ENCODE measurements around the gene PKHD1.

PKHD1 gene, protein sequence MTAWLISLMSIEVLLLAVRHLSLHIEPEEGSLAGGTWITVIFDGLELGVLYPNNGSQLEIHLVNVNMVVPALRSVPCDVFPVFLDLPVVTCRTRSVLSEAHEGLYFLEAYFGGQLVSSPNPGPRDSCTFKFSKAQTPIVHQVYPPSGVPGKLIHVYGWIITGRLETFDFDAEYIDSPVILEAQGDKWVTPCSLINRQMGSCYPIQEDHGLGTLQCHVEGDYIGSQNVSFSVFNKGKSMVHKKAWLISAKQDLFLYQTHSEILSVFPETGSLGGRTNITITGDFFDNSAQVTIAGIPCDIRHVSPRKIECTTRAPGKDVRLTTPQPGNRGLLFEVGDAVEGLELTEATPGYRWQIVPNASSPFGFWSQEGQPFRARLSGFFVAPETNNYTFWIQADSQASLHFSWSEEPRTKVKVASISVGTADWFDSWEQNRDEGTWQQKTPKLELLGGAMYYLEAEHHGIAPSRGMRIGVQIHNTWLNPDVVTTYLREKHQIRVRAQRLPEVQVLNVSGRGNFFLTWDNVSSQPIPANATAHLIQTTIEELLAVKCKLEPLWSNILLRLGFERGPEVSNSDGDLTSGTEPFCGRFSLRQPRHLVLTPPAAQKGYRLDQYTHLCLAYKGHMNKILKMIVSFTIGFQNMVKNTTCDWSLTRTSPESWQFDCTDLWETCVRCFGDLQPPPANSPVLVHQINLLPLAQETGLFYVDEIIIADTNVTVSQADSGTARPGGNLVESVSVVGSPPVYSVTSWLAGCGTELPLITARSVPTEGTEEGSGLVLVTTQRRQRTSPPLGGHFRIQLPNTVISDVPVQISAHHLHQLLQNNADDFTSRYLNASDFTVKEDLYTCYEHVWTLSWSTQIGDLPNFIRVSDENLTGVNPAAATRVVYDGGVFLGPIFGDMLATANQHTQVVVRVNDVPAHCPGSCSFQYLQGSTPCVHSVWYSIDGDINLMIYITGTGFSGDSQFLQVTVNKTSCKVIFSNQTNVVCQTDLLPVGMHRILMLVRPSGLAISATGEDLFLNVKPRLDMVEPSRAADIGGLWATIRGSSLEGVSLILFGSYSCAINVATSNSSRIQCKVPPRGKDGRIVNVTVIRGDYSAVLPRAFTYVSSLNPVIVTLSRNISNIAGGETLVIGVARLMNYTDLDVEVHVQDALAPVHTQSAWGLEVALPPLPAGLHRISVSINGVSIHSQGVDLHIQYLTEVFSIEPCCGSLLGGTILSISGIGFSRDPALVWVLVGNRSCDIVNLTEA (N-terminal part only)

DNA sequence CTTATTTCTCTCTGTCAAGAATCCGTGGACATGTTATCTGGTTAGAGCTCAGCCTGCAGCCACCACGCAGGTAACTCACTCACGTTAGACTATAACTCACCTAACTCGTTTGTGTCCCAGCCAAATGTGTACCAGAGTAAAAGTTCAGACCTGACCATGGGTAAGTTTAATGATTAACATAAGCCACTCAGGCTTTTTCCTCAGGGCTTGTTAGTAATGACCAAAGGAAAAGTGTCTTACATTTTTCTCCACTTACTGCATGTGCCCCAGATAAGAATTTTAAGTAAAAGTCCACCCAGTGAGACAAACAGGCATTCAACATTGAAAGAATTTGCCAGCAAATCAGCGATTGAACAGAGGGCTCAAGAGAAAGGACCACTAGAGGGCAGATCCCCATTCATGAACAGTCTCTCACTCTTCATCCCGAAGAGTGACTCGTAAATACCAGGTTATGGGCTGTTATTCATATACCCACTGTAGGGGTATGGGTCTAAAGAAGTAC lies at the start of gene PKHD1:
PKHD1 (minus strand) TSS at position 116 of the 502 bp plus-strand sequence. CDS start 2,680 bp downstream, outside the sequence.
- DNase-seq: no peak

DNA sequence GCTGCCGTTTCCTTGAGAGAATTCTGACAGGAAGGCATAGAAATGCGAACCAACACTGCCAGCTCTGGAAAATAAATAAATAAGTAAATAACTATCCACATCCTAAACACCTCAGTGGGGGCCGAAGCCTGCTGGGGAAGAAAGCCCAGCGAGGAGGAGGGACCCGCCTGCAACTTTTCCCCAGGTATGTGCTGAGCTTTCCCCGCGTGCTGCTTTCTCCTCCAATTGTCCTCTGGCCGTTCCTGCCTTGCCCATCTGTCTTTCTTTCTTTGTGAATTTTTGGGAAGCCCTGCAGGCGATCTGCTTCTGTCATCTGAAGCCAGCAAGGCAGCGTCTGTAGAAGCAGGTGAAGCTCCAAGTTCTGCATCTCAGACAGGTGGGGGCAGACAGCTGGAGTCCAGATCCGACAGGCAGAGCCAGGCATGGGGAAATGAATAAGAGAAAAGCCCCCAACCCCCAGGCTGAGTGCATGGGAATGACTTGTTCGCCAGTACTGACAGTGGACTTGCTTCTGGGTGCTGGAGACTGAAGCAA lies 49.6 kb upstream of the PKHD1 start:
- DNase-seq: no peak

DNA sequence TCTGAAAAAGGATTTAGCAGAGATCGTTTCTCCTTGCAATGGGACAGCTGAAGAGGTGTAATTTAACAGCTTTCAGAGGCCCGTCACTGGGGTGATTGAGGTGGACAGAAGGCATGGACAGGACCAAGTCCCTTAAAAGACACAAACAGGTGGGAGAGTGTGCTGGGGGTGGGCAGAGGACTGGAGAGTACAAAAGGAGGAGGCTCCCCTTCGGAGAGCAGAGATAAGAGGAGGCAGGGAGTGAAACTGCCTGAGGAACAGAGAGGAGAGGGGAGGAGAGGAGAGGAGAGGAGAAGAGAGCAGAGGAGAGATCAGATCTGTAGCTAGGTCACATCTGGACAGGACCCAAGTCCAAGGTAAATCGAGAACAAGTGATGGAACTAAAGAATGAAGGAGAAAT lies 48.6 kb upstream of the PKHD1 start:
- DNase-seq: no peak

DNA sequence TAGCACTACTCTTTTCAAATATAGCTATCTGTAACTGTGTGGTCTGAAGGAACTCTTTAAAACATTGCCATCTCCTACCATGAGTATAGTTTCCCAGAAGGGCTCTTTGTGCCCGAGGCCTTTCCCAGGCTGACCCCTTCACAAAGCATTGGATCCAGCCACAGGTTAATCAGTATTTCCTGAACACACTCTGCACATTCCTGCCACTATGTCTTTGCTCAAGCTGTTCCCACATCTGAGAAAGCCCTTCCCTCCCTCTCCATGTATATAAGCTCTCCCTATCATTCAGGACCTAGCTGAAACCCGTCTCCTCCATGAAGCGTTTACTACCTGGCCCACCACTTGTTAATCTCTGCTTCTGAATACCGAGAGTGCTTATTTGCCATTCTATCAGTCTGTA lies 47.8 kb upstream of the PKHD1 start:
- no peak for DNase-seq

DNA sequence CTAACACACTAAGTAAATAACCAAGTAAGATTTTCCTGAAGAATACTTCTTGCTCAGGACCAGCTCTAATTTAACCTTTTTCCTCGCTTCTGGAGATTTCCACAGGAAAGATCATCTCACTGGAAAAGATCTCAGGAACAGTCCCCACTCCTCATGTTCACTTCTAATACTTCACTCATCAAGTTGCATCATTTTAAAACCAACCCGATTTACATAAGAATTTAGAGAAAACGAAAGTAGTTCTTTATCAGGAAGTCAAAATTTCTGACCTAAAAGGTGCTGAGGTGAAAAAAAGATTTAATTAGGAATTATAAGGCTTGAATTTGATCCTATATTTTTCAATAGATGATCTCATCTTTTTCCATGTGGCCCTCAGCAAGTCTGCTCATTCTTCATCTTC lies 46.6 kb upstream of the PKHD1 start:
- no peak for DNase-seq

DNA sequence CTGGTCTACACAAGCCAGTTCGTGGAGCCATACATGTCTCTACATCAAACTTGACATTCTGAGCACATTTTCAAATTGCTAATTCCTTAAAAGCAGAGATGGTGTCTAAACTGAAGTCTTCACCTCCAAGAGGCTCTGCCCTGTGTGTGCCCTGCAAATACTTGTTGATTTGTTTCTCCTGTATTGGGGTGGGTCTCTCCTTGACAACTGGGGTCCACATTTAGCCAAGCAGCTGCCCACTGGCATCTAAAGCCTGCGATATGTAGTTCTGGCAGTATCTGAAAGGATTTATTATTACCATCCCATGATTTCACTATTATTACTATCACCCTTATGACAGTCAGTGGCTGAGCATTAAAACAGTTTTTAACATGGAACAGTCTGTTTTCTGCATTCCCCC lies 45.9 kb upstream of the PKHD1 start:
- no peak for DNase-seq

DNA sequence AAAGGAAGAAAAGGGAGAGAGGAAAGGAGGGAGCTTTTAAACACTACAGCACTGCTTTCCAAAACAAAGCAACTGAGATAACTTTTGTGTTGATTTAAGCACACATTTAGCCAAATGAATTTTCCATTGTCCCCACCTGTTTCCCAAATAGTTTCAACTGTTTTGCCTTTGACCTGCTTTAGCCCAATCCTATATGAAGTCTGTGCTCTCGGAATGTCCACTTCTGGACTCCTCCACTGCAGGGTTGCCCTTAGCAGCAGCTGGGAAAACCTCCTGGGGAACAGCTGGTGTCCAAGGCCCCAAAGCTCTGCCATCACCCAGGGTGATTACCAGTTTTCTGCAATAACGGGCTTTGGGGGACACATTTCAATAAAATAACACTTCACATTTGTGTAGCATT lies 44.9 kb upstream of the PKHD1 start:
- DNase-seq: no peak

DNA sequence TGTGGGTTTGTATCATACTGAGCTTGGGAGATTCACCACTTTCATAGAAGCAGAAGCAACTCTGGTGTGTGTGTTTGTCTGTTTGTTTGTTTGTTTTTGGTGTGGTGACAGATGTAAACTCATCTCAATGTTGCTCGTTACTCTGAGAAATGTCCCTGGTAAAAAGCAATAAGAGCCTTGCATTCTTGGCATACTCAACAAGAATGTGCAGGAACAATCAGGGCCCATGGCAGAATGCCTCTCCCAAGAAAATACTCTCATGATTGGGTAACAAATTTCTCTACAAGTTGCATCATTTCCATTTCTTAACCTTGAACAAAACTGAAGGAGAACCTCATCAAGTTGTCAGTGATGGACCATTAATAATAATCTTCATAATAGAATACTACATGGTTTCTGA lies 43.0 kb upstream of the PKHD1 start:
- no peak for DNase-seq

DNA sequence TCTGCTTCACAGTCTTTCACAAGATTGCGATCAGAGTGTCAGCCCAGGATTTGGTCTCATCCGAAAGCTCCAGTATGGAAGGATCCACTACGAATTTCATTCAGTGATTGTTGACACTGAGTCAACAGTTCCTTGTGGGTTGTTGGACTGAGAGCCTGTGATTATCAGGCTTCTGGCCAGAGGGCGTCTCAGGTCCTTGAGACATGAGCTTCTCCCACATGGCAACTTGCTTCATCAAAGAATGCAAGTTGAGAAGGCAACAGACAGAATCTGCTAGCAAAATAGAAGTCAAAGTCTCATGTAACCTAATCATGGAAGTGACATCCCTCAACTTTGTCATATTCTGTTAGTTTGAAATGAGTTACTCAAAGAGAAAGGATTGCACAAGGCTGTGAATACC lies 40.5 kb upstream of the PKHD1 start:
- DNase-seq: no peak

DNA sequence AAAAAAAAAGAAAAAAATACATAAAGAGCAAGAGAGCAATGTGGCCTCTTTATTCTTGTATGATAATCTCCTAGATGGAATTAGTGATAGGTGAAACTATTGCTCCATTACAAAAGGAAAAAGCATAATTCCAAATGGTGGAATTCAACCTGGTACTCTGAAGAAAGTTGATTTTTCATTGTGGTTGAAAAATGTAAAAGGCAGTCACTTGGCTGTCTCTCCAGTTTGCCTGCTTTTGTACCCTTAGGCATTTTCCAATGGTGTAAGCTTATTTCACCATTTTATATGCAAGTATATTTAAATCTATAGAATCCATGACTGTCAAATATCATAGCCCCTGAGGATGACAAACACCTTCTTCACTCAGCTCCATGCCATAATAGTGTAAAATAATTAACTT lies 38.8 kb upstream of the PKHD1 start:
- no peak for DNase-seq

DNA sequence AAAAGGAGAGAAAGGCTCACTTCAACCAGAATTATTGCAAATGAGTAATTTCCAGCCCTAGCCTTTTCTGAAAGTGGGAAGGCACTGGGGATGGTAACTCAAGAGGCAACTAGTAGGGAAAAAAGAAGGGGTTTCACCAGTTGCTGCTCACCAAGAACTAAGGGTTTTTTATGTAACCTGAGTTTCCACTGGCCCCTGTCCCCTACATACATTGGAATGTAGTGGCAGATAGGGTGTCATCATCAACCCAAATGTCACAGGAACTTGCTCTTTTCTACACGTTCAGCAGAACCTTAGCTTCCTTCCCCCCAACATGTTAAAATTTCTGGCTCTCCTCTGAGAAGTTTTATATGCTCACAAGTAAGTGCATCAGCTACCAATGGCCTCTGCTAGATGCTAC lies 38.2 kb upstream of the PKHD1 start:
- no peak for DNase-seq

DNA sequence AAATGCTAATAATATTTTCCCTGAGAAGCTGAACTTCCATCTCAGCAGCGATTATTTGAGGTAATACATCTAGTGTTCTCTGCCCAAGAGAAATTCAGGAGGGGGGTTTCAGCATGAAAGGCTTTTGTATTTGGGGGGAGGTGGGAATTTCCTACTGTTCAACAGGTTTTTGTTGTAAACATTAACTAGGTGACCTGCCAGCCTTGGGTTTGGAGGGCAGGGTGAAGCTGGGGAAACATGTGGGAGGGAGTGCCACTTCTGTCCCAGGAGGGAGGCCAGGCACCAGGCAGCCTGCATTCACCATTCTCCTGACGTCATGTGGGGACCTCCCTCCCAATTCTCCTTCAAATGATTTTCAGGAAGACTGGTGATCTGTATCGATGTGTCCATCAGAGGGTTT lies 37.7 kb upstream of the PKHD1 start:
- DNase-seq: no peak

DNA sequence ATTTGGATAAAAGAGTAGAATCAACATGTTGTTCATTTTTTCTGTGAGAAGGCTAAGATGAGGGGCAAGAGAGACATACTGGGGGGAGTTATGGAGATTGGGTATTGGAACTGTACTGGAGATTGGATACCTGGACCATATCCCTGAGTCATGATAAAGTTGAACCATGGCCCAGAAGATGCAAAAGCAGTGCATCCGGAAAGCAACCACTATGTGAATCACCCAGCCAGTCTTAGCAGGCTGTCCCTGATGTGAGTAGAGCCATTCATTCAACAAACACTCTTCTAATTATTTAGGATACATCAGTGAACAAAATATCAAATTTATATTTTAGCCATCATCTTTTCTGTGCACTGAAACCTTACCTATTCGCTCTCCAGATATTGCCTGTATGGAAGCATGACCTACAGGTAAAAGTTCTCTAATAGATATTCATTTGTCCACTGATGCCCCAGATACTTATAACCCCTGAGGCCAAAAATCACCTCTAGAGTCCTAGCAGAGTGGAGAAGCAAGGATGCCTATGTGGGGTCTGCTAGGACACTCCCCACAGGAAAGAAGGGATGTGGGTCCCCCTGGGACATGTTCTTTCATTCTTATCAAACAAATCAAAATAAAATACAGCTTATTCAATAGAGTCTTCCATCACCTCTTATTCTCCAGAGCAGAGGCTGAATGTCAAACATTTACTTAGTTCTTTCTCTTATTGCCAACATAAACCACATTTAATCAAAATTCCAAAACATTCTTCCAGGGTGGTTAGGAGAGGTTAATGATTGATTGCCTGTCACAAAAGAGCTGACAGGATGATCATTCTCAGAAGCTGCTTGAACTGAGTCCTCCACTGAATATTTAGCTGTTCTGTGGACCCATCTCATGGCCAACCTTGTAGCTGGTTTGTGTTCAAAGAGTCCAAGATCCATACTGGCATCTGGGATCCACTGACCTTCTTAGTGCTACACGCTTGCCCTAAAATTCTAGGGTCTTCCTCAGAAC lies 37.0 kb upstream of the PKHD1 start:
- no peak for DNase-seq

DNA sequence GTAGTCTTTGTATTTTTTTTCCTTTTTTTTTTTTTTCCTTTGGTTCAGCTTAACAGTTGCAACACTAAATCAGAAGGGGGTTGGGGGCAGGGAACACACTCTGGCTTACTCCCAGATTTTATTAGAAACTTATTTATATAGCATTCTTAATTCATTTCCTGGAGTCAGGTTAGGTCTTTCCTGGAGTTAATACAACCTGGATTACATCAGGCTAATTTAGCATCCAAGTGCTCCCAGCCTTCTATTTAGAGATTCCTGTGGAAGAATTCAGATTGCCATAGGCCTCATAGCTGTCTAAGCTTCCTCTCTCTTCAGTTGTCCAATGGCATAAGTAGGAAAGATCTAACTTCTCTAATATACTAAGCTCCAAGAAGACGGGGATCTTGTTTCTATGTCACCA lies 35.8 kb upstream of the PKHD1 start:
- no peak for DNase-seq

DNA sequence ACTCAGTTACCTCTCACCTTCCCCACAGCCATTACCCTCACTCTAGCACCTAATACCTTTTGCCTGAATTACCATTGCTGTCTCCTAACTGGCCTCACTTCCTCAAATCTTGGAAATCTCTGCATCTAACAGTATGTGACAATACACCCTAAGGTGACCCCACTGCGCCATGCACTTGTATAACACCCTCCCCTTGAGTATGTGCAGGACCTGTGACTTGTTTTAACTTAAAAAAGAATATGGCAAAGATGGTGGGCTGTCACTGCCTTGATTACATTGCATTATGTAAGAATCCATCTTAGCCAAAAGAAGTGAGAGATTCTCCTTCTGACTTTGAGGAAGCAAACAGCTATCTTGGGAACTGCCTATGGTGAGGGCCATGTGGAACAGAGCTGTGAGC lies 29.9 kb upstream of the PKHD1 start:
- DNase-seq: no peak

DNA sequence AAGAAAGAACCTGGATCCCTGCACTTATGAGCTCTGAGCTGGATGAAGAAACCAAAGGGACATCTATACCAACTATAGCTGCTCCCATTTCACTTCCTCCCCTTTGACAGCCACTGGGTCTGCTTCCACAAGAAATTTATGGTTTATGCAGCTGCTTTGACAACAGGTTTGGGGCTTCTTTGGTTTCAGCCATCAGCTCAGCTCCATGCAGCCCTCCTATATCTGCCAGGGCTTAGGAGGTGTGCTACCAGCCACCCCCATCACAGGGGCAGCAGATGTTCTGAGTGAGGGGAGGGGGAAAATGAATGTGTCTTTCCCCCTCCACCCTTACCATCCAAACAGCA lies 29.2 kb upstream of the PKHD1 start:
- DNase-seq: no peak

DNA sequence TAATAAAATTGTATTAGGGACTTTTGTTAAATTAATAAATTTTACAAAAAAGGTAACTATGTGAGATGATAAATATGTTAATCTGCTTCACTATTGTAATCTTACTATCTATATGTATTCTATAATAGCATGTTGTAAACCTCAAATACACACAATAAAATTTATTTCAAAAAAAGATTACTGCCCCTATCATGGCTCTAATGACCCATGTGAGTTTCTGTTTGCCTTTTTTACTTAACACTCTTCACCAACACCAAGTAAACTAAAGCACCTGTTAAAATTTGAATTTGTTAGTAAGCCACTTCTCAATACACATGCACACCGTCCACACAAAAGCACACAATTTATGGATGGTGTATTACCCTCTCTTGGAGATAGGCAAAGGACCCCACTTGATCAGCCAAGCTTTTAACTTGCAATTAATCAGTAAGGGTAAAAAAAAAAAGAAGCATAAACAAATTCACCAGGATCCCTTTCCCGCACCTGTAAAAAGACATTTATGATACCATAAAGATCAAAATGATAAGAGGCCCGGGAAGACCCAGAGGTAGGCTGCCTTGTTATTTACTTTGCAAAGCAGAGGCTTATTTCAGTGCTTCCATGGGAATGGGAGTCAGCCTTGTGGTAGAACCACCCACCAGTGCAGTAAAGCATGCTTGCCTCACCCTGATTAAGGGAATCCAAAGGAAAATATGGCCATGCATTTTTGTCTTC lies 28.6 kb upstream of the PKHD1 start:
- DNase-seq: no peak

DNA sequence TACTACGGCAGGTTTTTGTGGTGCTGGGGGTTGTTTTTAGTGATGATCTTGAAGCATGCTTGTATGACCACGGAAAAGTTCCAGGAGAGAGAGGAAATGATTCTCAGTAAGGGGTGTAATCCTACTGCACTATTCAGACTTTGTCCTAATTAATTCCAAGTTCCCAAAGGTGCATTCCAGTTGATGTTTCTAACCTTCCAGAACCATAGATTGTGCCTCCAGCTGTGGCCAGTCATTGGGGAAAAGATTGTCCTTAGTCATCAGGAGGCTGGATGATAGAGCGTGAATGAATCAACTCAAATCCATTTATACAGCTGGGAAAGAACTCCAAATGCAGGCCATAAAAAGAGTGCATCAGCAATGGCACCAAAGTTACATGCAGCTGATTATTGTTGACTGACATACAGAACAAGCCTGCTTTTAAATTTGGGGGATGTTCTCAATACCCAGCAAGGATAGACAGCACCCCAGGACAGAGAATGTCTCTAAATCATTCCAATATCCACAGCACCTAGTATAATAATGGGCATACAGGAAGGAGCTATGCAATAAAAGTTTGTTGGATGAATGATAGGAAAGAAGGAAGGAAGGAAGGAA lies 27.8 kb upstream of the PKHD1 start:
- no peak for DNase-seq

DNA sequence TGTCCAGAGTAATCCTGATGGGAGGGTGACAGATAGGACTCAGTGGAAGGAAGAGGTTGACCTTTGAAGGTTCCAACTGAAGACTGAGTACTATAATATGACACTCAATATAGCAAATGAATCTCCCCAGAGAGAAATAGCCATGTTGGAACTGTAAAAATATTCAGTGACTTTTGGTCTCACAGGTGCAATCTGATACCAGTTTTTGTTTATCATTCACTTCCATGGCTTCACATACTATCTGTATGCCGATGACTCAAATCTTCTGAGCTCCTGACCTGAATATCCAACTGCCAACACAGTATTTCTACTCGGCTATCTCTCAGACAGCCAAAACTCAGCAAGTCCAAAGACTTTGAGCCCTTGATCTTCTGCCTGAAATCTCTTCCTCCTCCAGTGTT lies 21.8 kb upstream of the PKHD1 start:
- no peak for DNase-seq

DNA sequence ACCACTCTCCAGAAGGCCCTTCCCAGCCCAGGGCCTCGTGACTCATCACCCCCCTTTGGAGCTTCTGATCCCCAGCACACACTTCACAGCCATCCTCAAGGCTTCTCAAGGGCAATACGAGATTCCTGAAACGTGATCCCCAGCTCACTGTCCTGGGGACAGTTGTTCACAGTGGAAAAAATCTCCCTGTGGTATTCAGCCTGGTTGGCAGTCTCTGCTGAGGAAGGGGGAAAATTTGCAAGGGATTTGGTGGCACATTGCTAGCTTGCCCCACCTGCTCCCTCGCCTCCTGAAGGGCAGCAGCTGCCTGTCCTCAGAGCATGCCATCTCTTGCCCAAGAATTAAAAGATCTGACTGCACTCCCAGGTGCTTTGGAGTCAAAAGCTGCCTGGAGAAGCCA lies 20.7 kb upstream of the PKHD1 start:
- DNase-seq: no peak

DNA sequence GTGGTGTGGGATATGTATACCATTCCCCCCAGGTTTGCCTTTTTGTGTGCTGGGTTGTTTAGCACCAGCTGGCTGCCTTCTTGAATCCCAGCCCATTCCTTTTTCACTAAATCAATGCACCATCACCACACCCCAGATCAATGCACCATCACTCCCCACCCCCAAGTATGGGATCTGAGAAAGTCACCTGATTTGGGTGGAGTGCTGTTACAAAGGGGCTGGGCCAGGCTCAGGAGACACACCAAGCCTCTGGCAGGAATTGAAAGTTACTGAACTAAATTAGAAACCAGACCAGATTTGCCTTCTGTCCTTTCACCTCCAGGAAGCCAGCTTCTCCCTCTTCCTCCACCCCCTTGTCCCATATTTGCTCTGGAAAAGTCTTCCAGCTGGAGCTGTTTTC lies 19.6 kb upstream of the PKHD1 start:
- no peak for DNase-seq
